ENCODE results near the gene LMF1. TPM values are rescaled to one million over a fixed set of nuclear protein-coding genes. Genes with fewer than 3 reads are reported as not detected.
"Not testable (repeated sequence)": the region's sequence is repeated elsewhere in the genome, so short reads cannot be mapped to it uniquely, and the experiment has no call there.

LMF1 gene
- total RNA-seq, 1 experiment from 2014 or later = 12.8 TPM

DNA sequence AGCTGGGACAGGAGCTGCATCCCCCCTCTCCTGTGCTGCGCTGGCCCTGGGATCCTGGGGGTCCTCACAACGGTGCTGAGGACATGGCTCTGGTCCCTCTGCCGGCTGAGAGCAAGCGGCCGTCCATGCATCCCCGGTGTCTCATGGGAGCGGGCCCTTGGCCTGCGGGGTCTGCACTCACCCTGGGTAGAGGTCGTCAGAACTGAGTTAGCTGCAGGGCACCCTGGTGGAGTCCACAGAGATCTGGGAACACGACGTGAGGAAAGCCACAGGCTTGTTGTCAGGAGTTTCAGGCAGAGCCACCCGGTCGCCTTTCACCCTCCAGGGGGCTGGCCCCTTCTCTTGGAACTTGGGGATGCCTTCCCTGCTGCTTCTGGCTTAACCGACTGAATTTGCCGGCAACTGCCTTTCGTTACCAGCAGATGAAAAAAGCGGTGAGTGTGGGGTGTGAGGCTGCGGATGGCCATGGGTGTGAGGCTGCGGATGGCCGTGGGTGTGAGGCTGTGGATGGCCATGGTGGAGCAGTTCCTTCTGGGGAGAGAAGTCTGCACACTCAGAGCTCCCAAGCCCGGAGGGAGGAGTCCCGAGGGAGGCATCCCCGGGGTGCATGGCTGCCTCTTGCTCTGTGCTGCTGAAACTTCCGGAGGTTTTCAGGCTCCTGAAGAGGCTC, 81.7 kb downstream of the LMF1 start:
- no peaks in the 10 kb centered on the region for H4K20me1 ChIP-seq (ENCODE audit: insufficient read depth)
- no peaks in the 10 kb centered on the region for H3K9me3 ChIP-seq (ENCODE audit: control insufficient read depth in 1 of 2, insufficient read depth in 1 of 2, low read depth in 1 of 2, low read length in 2 of 2)
- intact Hi-C loops (cut with micrococcal nuclease) = no loop called here
- ATAC-seq (no peak), DNase-seq (ENCODE audit: low read depth, low spot score) (no peak)
- ChIA-PET CTCF (no interaction called here), POLR2A (no interaction called here), RAD21 (ENCODE audit: low non-redundant PET in 1 of 2, low total read pairs in 2 of 2, uncharacterized antibody in 2 of 2, unreplicated experiment in 2 of 2) (no interaction called here)
- no TSS peak for BruUV-seq (replicated peaks)
- H3K4me2 ChIP-seq (ENCODE audit: low read length) = no peak overlapping the region
- H3K36me3 ChIP-seq (ENCODE audit: control insufficient read depth in 1 of 2, insufficient read depth in 2 of 2, low read length in 2 of 2) = no peaks in the 10 kb centered on the region
- no peak overlapping the region for H3K9ac ChIP-seq (ENCODE audit: low read length)
- TF ChIP-seq, protein P1, sequence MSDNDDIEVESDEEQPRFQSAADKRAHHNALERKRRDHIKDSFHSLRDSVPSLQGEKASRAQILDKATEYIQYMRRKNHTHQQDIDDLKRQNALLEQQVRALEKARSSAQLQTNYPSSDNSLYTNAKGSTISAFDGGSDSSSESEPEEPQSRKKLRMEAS (IDR thresholded peaks at IDR 0.05) = no peak
- TF ChIP-seq FOSL1 (IDR thresholded peaks at IDR 0.05; ENCODE audit: low read depth) = no peak
- TF ChIP-seq RAD21 (IDR thresholded peaks at IDR 0.05; ENCODE audit: low read depth) = no peak
- TF ChIP-seq SIN3A (IDR thresholded peaks at IDR 0.05; ENCODE audit: low read depth) = no peak
- TF ChIP-seq, protein P2, sequence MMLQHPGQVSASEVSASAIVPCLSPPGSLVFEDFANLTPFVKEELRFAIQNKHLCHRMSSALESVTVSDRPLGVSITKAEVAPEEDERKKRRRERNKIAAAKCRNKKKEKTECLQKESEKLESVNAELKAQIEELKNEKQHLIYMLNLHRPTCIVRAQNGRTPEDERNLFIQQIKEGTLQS (IDR thresholded peaks at IDR 0.05) = no peak
- TF ChIP-seq ZFX (IDR thresholded peaks at IDR 0.05) = no peak
- TF ChIP-seq EZH2phosphoT487 (IDR thresholded peaks at IDR 0.05; ENCODE audit: borderline replicate concordance) = no peak
- TF ChIP-seq, protein P3, sequence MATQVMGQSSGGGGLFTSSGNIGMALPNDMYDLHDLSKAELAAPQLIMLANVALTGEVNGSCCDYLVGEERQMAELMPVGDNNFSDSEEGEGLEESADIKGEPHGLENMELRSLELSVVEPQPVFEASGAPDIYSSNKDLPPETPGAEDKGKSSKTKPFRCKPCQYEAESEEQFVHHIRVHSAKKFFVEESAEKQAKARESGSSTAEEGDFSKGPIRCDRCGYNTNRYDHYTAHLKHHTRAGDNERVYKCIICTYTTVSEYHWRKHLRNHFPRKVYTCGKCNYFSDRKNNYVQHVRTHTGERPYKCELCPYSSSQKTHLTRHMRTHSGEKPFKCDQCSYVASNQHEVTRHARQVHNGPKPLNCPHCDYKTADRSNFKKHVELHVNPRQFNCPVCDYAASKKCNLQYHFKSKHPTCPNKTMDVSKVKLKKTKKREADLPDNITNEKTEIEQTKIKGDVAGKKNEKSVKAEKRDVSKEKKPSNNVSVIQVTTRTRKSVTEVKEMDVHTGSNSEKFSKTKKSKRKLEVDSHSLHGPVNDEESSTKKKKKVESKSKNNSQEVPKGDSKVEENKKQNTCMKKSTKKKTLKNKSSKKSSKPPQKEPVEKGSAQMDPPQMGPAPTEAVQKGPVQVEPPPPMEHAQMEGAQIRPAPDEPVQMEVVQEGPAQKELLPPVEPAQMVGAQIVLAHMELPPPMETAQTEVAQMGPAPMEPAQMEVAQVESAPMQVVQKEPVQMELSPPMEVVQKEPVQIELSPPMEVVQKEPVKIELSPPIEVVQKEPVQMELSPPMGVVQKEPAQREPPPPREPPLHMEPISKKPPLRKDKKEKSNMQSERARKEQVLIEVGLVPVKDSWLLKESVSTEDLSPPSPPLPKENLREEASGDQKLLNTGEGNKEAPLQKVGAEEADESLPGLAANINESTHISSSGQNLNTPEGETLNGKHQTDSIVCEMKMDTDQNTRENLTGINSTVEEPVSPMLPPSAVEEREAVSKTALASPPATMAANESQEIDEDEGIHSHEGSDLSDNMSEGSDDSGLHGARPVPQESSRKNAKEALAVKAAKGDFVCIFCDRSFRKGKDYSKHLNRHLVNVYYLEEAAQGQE (IDR thresholded peaks at IDR 0.05; ENCODE audit: low read depth) = no peak
- TF ChIP-seq CBX3 (IDR thresholded peaks at IDR 0.05; ENCODE audit: low read depth) = no peak
- no peak for TF ChIP-seq ZNF274 (IDR thresholded peaks at IDR 0.05; ENCODE audit: low read depth, low read length)
- no peak for TF ChIP-seq SRF (IDR thresholded peaks at IDR 0.05; ENCODE audit: low read depth)
- TF ChIP-seq, protein P4, sequence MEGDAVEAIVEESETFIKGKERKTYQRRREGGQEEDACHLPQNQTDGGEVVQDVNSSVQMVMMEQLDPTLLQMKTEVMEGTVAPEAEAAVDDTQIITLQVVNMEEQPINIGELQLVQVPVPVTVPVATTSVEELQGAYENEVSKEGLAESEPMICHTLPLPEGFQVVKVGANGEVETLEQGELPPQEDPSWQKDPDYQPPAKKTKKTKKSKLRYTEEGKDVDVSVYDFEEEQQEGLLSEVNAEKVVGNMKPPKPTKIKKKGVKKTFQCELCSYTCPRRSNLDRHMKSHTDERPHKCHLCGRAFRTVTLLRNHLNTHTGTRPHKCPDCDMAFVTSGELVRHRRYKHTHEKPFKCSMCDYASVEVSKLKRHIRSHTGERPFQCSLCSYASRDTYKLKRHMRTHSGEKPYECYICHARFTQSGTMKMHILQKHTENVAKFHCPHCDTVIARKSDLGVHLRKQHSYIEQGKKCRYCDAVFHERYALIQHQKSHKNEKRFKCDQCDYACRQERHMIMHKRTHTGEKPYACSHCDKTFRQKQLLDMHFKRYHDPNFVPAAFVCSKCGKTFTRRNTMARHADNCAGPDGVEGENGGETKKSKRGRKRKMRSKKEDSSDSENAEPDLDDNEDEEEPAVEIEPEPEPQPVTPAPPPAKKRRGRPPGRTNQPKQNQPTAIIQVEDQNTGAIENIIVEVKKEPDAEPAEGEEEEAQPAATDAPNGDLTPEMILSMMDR (IDR thresholded peaks at IDR 0.05 in 2 of 3, conservative IDR thresholded peaks at IDR 0.05 in 1 of 3; ENCODE audit: borderline replicate concordance in 1 of 3, insufficient read depth in 1 of 3, low read depth in 2 of 3, low read length in 2 of 3) = no peak
- no peak for TF ChIP-seq EZH2 (IDR thresholded peaks at IDR 0.05)
- H3K9me2 ChIP-seq (ENCODE audit: insufficient read depth) = no peaks in the 10 kb centered on the region
- no peak overlapping the region for H3K27ac ChIP-seq (ENCODE audit: low read depth, low read length)
- H2AFZ ChIP-seq (ENCODE audit: low read depth, low read length, poor library complexity, severe bottlenecking) = no peak overlapping the region
- no peaks in the 10 kb centered on the region for H3K79me2 ChIP-seq (ENCODE audit: insufficient read depth, low read length)
- no peaks in the 10 kb centered on the region for H3K27me3 ChIP-seq (ENCODE audit: insufficient read depth, low read length)
- H3K4me1 ChIP-seq (ENCODE audit: control insufficient read depth in 1 of 2, insufficient read depth in 2 of 2, low read length in 2 of 2) = peaks cover 0 to 3% of the 10 kb centered on the region in 2 experiments; a peak in 1 of 4 replicates
- H3K4me3 ChIP-seq (replicated peaks in 1 of 2; ENCODE audit: low read depth in 1 of 2, low read length in 2 of 2) = no peak overlapping the region

DNA sequence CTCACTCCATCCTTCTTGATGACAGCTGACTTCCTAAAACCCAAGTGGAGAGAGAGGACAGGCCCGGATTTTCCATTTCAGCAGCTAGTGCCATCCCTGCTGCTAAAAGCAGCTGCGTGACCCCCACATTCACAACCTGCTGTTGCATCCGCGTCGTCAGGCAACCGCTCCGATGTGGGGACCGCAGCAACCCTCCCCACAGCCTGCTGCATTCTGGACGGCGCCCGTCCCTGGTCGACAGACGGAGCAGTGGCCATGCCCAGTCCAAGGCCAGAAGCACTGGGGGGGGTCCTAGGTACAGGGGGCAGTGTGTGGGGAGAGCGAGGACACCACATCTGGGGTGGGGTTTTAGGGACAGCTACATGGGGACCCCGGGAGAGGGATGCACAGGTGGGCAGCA, 82.3 kb downstream of the LMF1 start:
- H3K4me3 ChIP-seq (replicated peaks in 1 of 2; ENCODE audit: low read depth in 1 of 2, low read length in 2 of 2); H3K9me3 ChIP-seq (ENCODE audit: control insufficient read depth in 1 of 2, insufficient read depth in 1 of 2, low read depth in 1 of 2, low read length in 2 of 2); RAD21 ChIA-PET (ENCODE audit: low non-redundant PET in 1 of 2, low total read pairs in 2 of 2, uncharacterized antibody in 2 of 2, unreplicated experiment in 2 of 2); H3K79me2 ChIP-seq (ENCODE audit: insufficient read depth, low read length); intact Hi-C loops (cut with micrococcal nuclease); H2AFZ ChIP-seq (ENCODE audit: low read depth, low read length, poor library complexity, severe bottlenecking); DNase-seq (ENCODE audit: low read depth, low spot score); H3K4me2 ChIP-seq (ENCODE audit: low read length); POLR2A ChIA-PET; H3K27ac ChIP-seq (ENCODE audit: low read depth, low read length); BruUV-seq (replicated peaks); H3K9me2 ChIP-seq (ENCODE audit: insufficient read depth); H3K36me3 ChIP-seq (ENCODE audit: control insufficient read depth in 1 of 2, insufficient read depth in 2 of 2, low read length in 2 of 2); H3K9ac ChIP-seq (ENCODE audit: low read length); H4K20me1 ChIP-seq (ENCODE audit: insufficient read depth); ATAC-seq; CTCF ChIA-PET; H3K27me3 ChIP-seq (ENCODE audit: insufficient read depth, low read length); H3K4me1 ChIP-seq (ENCODE audit: control insufficient read depth in 1 of 2, insufficient read depth in 2 of 2, low read length in 2 of 2): not testable (repeated sequence)

Measured in HCT116 (cell line).